HG02642 (cell line): Measurements from ENCODE around the gene OPCML.
A peak's percentile ranks its signal among the peaks of the same experiment; 100 is the strongest.

ENCODE experiments used
- ATAC-seq: cut with Tn5 transposase; IDR thresholded peaks from one replicate; pipeline ENCODE4 v1.9.1; 2021; ENCODE audit warnings: mild to moderate bottlenecking; ENCODE audit not compliant: unreplicated experiment, poor library complexity

The OPCML gene

GRCh38 chr11:132452616-132453015 lies 1079.7 kb downstream of the OPCML start:
- ATAC-seq, result no peak

DNA sequence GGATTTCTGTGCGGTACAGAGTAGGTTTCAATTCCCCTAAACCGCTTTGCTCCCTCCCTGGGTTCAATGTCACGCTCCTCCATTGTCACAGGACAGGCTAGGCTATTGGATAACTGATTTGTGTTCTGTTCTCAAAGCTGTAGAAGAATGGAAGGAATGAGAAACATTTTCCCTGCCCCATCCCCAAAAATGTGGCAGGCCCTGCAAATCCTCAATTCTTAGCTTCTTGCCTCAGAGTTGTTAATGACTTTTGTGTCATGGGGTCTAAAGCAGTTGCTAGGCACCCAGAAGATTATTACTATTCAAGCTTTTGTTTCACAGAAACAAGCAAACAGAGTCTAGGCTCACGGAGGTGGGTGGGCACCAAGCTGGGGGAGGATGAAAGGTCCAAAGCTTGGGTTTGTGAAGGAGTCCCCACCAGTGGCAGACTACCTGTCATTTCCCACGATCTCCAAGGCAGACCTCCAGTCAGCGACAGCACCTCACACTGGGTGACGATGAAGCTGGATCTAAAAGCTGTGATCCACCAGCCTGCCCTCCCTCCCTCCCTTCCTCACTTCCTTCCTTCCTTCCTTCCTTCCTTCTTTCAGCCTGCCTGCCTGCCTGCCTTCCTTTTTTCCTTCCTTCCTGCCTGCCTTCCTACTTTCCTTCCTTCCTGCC lies 1080.2 kb downstream of the OPCML start:
- no peak for ATAC-seq

DNA sequence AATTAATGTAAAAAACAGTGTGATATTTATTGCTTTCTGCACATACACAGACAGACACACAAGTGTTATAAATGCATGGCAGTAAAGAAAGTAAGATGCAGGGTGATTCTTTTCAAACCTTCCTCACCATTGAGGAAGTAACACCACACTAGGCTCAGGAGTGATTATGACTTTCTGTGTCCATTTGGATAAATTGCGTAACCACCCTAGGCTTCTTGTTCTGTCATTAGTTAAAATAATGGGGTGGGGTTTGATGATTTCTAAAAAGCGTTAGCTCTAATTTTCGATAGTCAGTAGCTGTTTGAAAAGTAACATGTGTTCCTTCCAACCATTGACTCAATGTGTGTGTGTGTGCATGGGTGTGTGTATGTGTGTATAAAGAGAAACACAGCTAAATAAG lies 1081.7 kb downstream of the OPCML start:
- no peak for ATAC-seq

DNA sequence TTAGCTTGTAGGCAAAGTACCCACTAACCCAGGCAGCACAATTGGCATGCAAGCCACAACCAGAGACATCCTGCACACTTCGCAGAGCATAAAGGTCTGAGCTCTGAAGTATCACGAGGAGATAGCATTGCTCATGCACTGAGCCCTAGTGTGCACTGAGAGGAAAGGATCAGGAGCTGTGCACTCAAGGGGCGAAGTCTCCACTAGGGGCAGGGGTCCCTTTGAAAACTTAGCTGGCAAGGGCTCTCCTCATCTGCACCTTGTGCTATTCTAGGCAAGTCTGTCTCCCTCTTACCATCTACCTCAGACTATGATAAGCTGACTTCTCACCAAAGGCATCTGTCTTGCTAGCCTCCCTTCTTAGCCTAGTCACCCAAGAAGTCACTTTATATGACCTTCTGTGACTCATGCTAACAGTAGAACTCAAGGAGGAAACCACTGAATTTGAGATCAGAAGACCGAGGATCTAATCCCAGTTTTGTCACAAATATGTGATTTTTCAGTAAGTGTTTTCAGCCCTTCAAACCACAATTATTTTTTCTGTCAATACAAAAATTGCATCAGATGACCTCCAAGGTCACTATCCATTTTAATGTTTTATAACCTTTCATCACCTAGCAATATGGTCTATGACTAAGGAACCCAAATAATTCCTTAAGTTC lies 1083.8 kb downstream of the OPCML start:
- no peak for ATAC-seq

- ATAC-seq, result no peak
These were observed 1084.5 kb downstream of the OPCML start for GRCh38 chr11:132447761-132448160.

DNA sequence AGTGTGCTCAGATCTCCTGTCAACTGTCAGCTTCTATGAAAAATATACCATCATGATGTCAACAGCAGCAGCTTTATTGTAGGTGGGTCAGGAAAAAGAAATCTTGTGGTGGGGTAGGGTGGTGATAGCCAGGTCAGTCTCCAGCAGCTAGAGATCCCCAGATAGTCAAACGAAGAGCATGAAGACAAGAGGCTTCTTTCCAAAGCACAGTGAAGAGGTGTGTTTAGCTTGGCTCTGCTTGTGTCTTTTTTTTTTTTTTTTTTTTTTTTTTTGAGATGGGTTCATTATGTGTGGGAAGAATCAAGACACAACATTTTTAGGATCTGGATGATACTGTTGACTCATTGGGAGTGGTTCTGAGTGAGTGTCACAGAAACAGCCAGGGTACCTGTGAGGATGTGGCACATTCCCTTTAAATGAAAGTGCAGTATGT lies 1086.4 kb downstream of the OPCML start:
- no peak for ATAC-seq

- no peak for ATAC-seq
These were observed 1087.4 kb downstream of the OPCML start for GRCh38 chr11:132444911-132445310.

DNA sequence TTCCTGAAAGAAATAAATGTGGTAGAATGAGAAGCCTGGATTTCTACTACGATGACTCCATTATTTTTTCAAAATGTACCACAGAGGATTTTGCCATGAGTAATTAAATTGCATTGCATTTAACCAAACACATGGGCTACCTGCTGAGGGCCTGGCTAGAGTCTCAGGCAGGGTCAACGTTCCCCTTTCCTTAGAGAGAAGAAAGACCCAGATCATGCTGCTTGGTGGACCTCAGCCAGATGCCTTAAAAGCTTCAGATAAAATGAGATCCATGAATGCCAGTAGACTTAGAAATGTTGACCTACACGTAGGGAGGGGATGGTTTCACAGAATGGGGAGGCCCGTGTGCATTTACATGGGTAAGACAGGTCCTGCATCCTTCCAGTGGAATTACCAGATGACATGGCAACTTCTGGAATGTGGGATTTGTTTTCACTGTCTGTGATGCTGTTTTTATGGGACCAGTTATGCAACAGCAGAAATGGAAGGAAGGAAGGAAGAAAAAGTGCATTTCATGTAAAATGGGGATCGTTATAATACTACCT lies 1092.5 kb downstream of the OPCML start:
- ATAC-seq, result no peak

DNA sequence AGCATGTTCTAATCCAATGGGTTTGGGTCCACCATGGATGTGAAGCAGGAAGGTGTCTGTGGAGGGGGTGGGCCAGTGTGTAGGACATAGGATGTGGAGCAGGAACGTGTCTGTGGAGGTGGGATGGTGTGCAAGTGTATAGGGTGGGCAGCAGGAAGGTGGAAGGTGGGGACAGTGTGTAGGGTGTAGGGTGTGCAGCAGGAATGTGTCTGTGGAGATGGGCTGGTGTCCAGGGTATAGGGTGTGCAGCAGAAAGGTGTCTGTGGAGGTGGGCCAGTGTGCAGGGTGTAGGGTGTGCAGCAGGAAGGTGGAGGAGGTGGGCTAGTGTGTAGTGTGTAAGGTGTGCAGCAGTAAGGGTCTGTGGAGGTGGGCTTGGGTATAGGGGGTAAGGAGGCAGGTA lies 1093.9 kb downstream of the OPCML start:
- no peak for ATAC-seq

GRCh38 chr11:132430429-132431062 lies 1101.8 kb downstream of the OPCML start:
- no peak for ATAC-seq

GRCh38 chr11:132429685-132430084 lies 1102.6 kb downstream of the OPCML start:
- no peak for ATAC-seq

DNA sequence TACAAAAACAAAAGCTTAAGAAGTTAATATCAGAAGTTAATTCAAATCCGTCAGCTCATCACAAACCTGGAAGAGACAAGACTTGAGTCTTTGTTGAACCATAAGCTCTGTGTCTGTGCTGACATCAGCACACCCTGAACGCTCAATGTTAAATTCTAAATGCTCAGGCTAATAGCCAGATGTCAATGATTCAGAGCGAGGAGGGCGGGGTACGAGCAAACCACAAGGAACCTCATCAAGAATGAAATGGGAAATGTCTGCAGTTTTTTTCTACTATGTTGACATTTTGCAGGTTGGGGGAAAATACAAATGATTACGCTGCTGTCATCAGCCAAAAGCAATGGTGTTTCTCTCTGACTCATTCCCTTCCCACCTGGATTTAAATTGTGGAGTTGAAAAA lies 1104.7 kb downstream of the OPCML start:
- ATAC-seq, result no peak

- ATAC-seq, result no peak
These were observed 1107.9 kb downstream of the OPCML start for GRCh38 chr11:132424433-132424832.

DNA sequence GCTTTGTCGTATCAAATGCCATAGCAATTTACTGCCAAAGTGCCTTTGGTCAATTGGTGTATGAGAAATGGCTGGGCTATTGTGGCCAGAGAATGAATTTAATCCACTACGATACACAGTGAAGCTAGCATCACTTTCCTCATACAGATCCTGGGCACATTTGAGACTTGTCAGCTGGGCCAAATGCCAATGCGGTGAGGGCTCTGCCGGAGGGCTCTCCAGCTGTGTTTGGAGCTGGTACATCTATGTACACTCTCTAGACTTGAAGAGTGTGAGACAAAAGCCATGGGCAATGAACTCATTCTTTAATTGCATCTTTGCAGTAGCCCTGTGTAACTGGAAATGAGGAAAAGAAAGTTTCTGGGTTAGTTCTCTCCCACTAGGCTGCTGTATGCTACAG lies 1109.0 kb downstream of the OPCML start:
- no peak for ATAC-seq

DNA sequence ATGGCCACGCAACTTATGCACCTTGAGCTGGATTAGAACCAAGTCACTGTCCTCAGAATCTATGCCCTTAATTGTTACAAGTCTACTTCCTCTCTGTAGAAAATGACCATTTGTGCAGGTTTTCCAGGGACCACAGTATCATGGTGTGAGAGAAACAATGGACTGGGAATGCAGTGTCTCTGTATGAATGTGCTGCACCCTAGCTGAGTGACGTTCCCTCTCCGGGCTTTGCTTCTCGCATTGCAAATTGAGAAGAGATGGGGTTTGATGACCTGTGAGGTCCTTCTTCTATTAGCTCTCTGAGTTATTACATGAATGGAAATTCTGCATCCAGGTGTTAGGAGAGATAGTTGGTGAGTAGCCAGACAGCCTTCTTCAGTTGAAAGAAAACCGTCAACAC lies 1109.6 kb downstream of the OPCML start:
- ATAC-seq, result no peak

GRCh38 chr11:132421555-132421954 lies 1110.7 kb downstream of the OPCML start:
- ATAC-seq, result no peak

DNA sequence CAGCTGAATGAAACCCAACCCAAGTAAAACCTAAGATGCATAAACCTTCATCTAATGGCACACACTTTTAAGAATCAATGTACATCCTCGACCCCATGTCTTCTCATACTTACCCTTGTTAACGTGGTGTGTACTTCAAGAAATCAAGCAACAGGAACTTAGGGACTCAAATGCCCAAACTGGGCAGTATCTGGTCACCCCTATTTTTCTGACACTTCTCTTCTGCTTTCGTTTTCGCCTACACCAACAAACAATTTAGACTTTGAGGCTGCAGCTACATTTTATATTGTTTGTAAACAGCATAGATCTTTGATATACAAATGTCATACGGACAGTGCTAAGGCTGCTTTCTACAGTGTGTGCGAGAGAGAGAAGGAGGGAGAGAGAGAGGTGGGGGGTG lies 1117.8 kb downstream of the OPCML start:
- no peak for ATAC-seq

GRCh38 chr11:132410383-132410782 lies 1121.9 kb downstream of the OPCML start:
- no peak for ATAC-seq

DNA sequence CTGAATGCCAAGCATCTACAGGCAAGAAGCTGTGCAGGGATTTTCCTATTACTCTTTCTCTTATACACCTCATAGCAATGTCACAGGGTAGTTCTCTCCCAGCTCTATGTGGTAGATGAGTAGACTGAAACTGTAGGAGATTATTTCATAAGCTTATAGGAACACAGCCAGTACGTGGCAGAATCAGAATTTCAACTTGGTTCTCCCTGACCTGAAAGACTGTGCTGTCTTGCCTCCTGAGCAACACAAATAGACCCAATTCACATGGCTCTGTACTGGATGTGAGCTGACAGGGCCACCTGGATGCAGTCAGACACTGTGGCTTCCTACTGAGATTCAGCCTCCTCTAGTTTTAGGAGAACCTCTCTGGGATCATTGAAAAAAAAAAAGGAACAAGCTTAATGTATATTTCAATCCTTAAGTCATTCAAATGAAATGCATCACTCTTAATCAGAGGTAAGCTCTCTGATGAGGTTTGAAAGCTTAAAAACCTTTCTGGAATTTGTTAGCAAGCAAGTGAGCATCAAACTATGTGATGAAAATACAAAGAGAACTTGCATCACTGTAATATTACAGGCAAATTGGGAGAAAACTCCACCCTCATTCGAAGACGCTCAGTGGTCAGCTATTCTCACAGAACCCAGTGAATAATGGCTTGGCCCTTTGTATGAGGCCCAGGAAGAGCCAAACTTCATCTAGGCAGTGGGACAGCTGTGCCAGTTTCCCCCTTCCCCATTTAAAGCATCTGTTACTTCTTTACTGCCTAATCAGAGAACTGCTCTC lies 1122.5 kb downstream of the OPCML start:
- ATAC-seq, result no peak

DNA sequence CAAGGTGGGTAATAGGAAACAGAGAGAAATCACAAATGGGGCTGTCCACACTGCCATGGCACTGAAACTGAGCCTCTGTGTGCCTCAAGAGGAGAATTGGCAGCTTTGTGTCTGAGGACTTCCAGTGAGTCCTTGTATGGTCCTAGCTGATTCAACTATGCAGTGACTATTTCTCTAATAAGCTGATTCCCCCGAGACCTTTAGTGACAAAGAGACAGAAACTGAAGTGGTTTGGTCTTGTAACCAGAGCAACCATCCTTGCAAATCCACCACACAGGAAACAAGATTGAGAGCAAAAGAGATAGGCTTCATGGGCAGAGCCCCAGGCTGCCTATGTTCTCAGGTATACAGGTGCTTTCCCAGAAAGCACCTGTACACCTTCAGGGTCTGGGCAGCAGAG lies 1123.4 kb downstream of the OPCML start:
- ATAC-seq, result peak; percentile 66

DNA sequence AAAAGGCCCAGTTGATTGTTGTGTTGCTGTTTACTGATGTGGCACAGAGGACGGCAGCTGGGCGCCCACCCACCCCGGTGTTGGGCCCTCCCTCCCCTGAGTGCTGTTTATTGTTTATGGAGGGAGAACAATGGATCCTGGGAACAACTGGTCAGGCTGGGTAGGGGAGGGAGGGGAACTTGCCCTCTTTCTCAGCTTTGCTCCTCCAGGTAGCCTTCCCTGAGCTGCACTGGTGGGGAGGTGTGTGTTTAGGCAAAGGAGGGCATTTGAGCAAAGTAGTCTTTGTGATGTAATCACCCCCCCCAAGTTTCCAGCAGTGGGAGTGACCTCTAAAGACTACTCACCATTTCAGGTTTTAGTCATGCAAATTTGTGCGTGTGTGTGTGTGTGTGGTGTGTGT lies 1126.6 kb downstream of the OPCML start:
- no peak for ATAC-seq
